Uterus (tissue), 4 donors: ENCODE data around the gene NOTCH4. TPM values are rescaled to one million over a fixed set of nuclear protein-coding genes. Genes with fewer than 3 reads are reported as not detected.
"Not testable (repeated sequence)": the region's sequence is repeated elsewhere in the genome, so short reads cannot be mapped to it uniquely, and the experiment has no call there.

ENCODE experiments used
- DNase-seq, 2 donors: peaks; one replicate each; pipeline ENCODE4 v3.0.0-alpha.2; 2019 to 2020
- H3K27ac ChIP-seq, 2 donors: fragments of 200-600 bp; sonication (generic); 1 replicate in 1 of 2; 2 replicates in 1 of 2; pipeline ENCODE4 v1.5.1; 2016 to 2018
- H3K27me3 ChIP-seq, 2 donors: fragments of 200-600 bp; sonication (generic); one replicate each; pipeline ENCODE4 v1.5.1; 2018 to 2019; ENCODE audit warnings: control low read depth in 1 of 2
- H3K36me3 ChIP-seq, 2 donors: fragments of 200-600 bp; sonication (generic); one replicate each; pipeline ENCODE4 v1.5.1; 2019; ENCODE audit warnings: control low read depth in 1 of 2
- H3K4me1 ChIP-seq, 2 donors: fragments of 200-600 bp; sonication (generic); one replicate each; pipeline ENCODE4 v1.5.1; 2018 to 2019; ENCODE audit warnings: control low read depth in 1 of 2
- H3K4me3 ChIP-seq, 2 donors: fragments of 200-600 bp; sonication (generic); 1 replicate in 1 of 2; 2 replicates in 1 of 2; pipeline ENCODE4 v1.5.1; 2018 to 2019; ENCODE audit warnings: mild to moderate bottlenecking in 1 of 2
- H3K9me3 ChIP-seq, 2 donors: fragments of 200-600 bp; sonication (generic); one replicate each; pipeline ENCODE4 v1.5.1; 2019; ENCODE audit warnings: control low read depth in 1 of 2
- POLR2A ChIP-seq, 2 donors: fragments of 450-650 bp; IDR thresholded peaks; one replicate each; pipeline ENCODE4 v1.6.1; 2016; ENCODE audit warnings: antibody characterized with exemption in 2 of 2, mild to moderate bottlenecking in 1 of 2, moderate library complexity in 1 of 2
- intact Hi-C: fragments of 100-400 bp; cut with DNase I; formaldehyde crosslinking; loops from one replicate; pipeline ENCODE4 v1.15.1; 2023; ENCODE audit warnings: low total_unique reads
- total RNA-seq, 4 donors: library from RNA; depleted of rRNA in 3 of 4; stranded (reverse); fragments of >200 nt in 3 of 4; gene quantifications; one replicate each; pipeline versions ENCODE4 v1.1.0 to v1.2.4, GENCODE V29; 2014 to 2023
- TF ChIP-seq, protein P1 (sequence below), 4 experiments: fragments of 200-600 bp in 2 of 4; fragments of 450-650 bp in 2 of 4; sonication (generic) in 2 of 4; IDR thresholded peaks; one replicate each; pipeline ENCODE4 v1.5.1; 2016 to 2019; ENCODE audit warnings: antibody characterized with exemption in 4 of 4, mild to moderate bottlenecking in 2 of 4, moderate library complexity in 1 of 4
- donor health status: DM: yes; HTN: yes; CAD: no.

NOTCH4 gene
- total RNA-seq, 4 donors from 2014 or later, result 10.9 to 75.2 (median 28.6) TPM

DNA sequence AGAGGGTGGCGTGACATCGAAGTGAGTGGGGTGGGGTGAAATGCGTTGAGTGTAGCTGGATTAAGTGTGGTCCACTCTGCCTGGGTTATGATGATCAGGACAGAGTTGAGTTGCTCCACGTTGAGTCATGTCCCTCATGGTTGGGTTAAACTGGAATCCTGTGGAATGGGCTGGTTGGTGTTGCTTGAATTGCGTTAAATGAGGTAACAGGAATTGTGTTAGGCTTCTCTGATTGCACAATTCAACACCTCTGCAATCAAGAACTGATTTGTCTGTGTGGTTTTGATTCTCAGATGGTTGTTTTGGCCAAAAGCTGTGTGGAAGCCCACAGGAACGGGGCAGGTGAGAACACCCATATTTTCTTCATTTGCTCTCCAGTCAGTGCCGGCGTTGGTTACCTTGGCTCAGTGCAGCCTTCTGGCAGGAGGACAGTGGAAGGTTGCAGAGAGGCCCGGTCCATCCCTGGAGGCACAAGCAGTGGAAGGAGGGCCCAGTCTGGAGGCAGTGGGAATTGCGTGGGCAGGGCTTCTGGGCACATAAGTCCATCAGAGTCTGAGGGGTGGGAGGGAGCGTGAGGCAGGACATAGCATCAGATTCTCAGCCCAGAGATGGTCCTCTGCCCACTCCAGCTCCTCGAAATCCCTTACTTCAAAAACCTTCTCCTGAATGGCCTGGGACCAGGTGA lies 11.6 kb downstream of the NOTCH4 start:
- intact Hi-C loops, result no loop called here
- H3K9me3 ChIP-seq, result no peaks in the 10 kb centered on the region
- H3K27ac ChIP-seq, result no peak overlapping the region
- H3K27me3 ChIP-seq, result no peaks in the 10 kb centered on the region
- DNase-seq, result no peak
- no peak for TF ChIP-seq POLR2A (IDR thresholded peaks at IDR 0.05)
- TF ChIP-seq, protein P1, sequence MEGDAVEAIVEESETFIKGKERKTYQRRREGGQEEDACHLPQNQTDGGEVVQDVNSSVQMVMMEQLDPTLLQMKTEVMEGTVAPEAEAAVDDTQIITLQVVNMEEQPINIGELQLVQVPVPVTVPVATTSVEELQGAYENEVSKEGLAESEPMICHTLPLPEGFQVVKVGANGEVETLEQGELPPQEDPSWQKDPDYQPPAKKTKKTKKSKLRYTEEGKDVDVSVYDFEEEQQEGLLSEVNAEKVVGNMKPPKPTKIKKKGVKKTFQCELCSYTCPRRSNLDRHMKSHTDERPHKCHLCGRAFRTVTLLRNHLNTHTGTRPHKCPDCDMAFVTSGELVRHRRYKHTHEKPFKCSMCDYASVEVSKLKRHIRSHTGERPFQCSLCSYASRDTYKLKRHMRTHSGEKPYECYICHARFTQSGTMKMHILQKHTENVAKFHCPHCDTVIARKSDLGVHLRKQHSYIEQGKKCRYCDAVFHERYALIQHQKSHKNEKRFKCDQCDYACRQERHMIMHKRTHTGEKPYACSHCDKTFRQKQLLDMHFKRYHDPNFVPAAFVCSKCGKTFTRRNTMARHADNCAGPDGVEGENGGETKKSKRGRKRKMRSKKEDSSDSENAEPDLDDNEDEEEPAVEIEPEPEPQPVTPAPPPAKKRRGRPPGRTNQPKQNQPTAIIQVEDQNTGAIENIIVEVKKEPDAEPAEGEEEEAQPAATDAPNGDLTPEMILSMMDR (IDR thresholded peaks at IDR 0.05), result no peak
- no peak overlapping the region for H3K4me3 ChIP-seq
- H3K36me3 ChIP-seq, result no peaks in the 10 kb centered on the region
- H3K4me1 ChIP-seq, result no peaks in the 10 kb centered on the region

DNA sequence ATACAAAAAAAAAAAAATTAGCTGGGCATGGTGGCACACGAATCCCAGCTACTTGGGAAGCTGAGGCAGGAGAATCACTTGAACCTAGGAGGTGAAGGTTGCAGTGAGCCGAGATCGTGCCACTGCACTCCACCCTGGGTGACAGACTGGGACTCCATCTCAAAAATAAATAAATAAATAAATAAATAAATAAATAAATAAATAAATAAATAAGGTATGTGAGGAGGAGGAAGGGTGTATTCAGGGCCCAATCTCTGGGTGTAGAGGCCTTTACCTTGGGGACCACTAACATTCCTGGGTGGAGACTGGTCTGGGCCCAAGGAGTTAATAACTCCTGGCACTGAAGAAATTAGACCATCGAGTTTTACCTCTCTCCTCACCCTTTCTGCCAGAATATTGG lies 12.4 kb downstream of the NOTCH4 start:
- H3K4me1 ChIP-seq, H3K4me3 ChIP-seq, H3K27me3 ChIP-seq, H3K9me3 ChIP-seq, H3K36me3 ChIP-seq, DNase-seq, H3K27ac ChIP-seq, intact Hi-C loops: not testable (repeated sequence)

DNA sequence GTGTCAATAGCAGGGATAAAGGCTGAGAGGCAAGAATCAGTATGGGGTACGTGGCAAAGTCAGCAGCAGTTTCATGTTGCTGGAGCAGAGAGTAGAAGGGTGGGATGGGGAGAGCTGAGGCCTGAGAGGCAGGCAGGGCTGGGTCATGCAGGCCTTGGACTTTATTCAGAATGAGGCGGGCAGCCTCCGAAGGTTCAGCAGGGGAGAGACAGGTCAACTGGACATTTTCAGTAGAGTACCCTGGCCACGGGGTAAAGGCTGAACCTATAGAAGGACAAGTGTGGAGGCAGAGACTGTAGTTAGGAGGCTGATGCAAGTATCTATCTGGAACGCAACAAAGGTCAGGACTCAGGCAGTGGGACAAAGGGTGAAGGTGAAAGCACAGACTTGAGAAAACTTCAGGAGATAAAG lies 13.7 kb downstream of the NOTCH4 start:
- Histone ChIP-seq H3K9me3 (no peaks in the 10 kb centered on the region), H3K36me3 (no peaks in the 10 kb centered on the region), H3K4me3 (no peak overlapping the region), H3K4me1 (no peaks in the 10 kb centered on the region), H3K27ac (no peak overlapping the region), H3K27me3 (no peaks in the 10 kb centered on the region)
- intact Hi-C loops, result no loop called here
- no peak for DNase-seq
- no peak for TF ChIP-seq POLR2A (IDR thresholded peaks at IDR 0.05)
- TF ChIP-seq, protein P1 (IDR thresholded peaks at IDR 0.05), result no peak

DNA sequence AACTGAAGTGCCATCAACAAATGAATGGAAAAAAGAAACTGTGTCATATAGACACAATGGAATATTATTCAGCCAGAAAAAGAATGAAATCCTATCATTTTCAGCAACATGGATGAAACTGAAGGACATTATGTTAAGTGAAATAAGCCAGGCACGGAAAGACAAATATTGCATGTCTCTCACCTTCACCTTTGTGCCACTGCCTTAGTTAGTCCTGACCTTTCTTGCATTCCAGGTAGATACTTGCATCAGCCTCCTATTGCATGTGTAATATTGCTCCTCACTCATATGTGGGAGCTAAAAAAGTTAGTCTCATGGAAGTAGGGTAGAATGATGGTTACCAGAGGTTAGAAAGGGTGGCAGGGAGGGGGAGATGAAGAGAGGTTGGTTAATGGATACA lies 14.9 kb downstream of the NOTCH4 start:
- H3K27me3 ChIP-seq, result no peaks in the 10 kb centered on the region
- DNase-seq, result no peak
- H3K27ac ChIP-seq, result no peak overlapping the region
- H3K4me3 ChIP-seq, result no peak overlapping the region
- no peaks in the 10 kb centered on the region for H3K9me3 ChIP-seq
- H3K4me1 ChIP-seq, result no peaks in the 10 kb centered on the region
- intact Hi-C loops, result no loop called here
- H3K36me3 ChIP-seq, result no peaks in the 10 kb centered on the region
- no peak for TF ChIP-seq POLR2A (IDR thresholded peaks at IDR 0.05)
- TF ChIP-seq, protein P1 (IDR thresholded peaks at IDR 0.05), result no peak

DNA sequence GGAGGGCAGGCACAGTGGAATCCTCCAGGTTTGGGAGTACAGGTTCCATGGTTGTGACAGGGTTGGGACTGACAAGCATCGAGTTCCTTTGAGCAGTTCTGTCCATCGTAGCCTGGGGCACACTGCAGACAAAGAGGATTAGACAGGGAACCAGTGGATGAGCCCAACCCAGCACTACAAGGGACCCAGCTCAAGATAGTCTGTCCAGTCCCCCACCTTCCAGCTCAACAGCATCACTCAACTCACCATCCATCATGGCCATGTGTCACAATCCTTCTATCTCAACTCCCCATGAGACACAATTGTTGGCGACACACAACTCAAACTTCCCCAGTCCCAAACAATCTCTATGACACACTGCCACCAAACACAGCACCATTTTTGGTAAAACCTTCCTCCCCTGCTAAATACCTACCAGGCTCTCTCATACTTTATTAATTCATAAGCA lies 19.6 kb downstream of the NOTCH4 start:
- no peaks in the 10 kb centered on the region for H3K27me3 ChIP-seq
- no peaks in the 10 kb centered on the region for H3K9me3 ChIP-seq
- intact Hi-C loops, result no loop called here
- H3K36me3 ChIP-seq, result no peaks in the 10 kb centered on the region
- TF ChIP-seq, protein P1 (IDR thresholded peaks at IDR 0.05), result no peak
- TF ChIP-seq POLR2A (IDR thresholded peaks at IDR 0.05), result no peak
- no peak overlapping the region for H3K4me3 ChIP-seq
- no peak overlapping the region for H3K27ac ChIP-seq
- no peaks in the 10 kb centered on the region for H3K4me1 ChIP-seq
- DNase-seq, result no peak
